Nephron (organoid): ENCODE results near the gene HMX2.

Source experiments
- H3K27ac Mint-ChIP-seq, 3 experiments: 2 replicates each; pipeline ENCODE4 v1.8.0; 2020; ENCODE audit warnings: mixed read lengths in 3 of 3, mild to moderate bottlenecking in 2 of 3, moderate library complexity in 1 of 3
- H3K27me3 Mint-ChIP-seq: 2 replicates; pipeline ENCODE4 v1.8.0; 2021; ENCODE audit warnings: low read depth, mild to moderate bottlenecking, moderate library complexity, mixed read lengths
- H3K36me3 Mint-ChIP-seq: 2 replicates; pipeline ENCODE4 v1.8.0; 2020; ENCODE audit warnings: low read depth, mixed read lengths
- H3K4me1 Mint-ChIP-seq: 2 replicates; pipeline ENCODE4 v1.8.0; 2020; ENCODE audit warnings: mixed read lengths
- H3K4me3 Mint-ChIP-seq, 3 experiments: 2 replicates each; pipeline ENCODE4 v1.8.0; 2020; ENCODE audit warnings: mild to moderate bottlenecking in 3 of 3, mixed read lengths in 3 of 3, moderate library complexity in 2 of 3
- H3K9me3 Mint-ChIP-seq: 2 replicates; pipeline ENCODE4 v1.8.0; 2020; ENCODE audit warnings: mixed read lengths
- CTCF ChIP-seq, 3 experiments: fragments of 200-600 bp; sonication (generic); IDR thresholded peaks; one replicate each; pipeline ENCODE4 v1.5.0; 2021; ENCODE audit warnings: antibody characterized with exemption in 3 of 3; ENCODE audit not compliant: unreplicated experiment in 3 of 3

Gene HMX2

DNA sequence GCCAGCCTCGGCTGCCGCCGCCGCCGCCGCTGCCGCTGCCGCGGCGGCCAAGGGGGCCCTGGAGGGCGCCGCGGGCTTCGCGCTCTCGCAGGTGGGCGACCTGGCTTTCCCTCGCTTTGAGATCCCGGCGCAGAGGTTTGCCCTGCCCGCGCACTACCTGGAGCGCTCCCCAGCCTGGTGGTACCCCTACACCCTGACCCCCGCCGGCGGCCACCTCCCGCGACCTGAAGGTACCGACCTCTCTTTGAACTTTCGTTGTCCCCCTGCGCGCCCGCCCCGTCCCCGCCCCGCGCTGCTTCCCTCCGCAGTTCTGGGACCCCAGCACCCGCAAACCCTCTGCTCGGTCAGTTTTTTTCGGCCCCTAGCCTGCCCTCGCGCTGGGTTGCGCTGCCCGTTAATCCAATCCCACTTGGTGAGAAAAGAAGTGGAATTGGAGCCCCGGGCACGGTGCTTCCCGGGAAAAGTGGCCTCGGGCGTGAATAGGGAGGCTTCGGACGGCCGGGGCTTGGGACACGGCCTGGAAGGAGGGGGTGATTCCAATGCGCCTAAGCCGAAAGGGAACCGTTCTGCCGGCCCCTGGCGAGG, 11.6 kb upstream of the HMX2 start:
- no peak overlapping the region for H3K27ac Mint-ChIP-seq
- peaks cover 97% of the 10 kb centered on the region for H3K27me3 Mint-ChIP-seq
- H3K4me1 Mint-ChIP-seq, result peaks cover 43% of the 10 kb centered on the region
- H3K4me3 Mint-ChIP-seq, result peak overlapping the region; percentile 47 to 80 (median 67)
- no peaks in the 10 kb centered on the region for H3K9me3 Mint-ChIP-seq
- TF ChIP-seq CTCF (IDR thresholded peaks at IDR 0.05; ENCODE audit: unreplicated experiment in 3 of 3), result no peak
- no peaks in the 10 kb centered on the region for H3K36me3 Mint-ChIP-seq

- Mint-ChIP-seq H3K27me3 (peaks cover 97% of the 10 kb centered on the region), H3K9me3 (no peaks in the 10 kb centered on the region), H3K4me1 (peaks cover 43% of the 10 kb centered on the region), H3K4me3 (peak overlapping the region; percentile 66 to 80 (median 73)), H3K36me3 (no peaks in the 10 kb centered on the region), H3K27ac (no peak overlapping the region)
- no peak for TF ChIP-seq CTCF (IDR thresholded peaks at IDR 0.05; ENCODE audit: unreplicated experiment in 3 of 3)
Measured at GRCh38 chr10:123136806-123137642, 10.9 kb upstream of the HMX2 start.

GRCh38 chr10:123139165-123139520, 8.8 kb upstream of the HMX2 start:
- no peak overlapping the region for H3K27ac Mint-ChIP-seq
- no peak for TF ChIP-seq CTCF (IDR thresholded peaks at IDR 0.05; ENCODE audit: unreplicated experiment in 3 of 3)
- no peaks in the 10 kb centered on the region for H3K36me3 Mint-ChIP-seq
- H3K4me3 Mint-ChIP-seq, result peak overlapping the region in 2 of 3 experiments; percentile 24 to 49
- H3K9me3 Mint-ChIP-seq, result no peaks in the 10 kb centered on the region
- H3K4me1 Mint-ChIP-seq, result peaks cover 28% of the 10 kb centered on the region
- peaks cover 97% of the 10 kb centered on the region for H3K27me3 Mint-ChIP-seq

- peaks cover 97% of the 10 kb centered on the region for H3K27me3 Mint-ChIP-seq
- H3K4me1 Mint-ChIP-seq, result peaks cover 24% of the 10 kb centered on the region
- H3K27ac Mint-ChIP-seq, result no peak overlapping the region
- TF ChIP-seq CTCF (IDR thresholded peaks at IDR 0.05; ENCODE audit: unreplicated experiment in 3 of 3), result no peak
- no peaks in the 10 kb centered on the region for H3K36me3 Mint-ChIP-seq
- peak overlapping the region; percentile 24 to 49 (median 35) for H3K4me3 Mint-ChIP-seq
- H3K9me3 Mint-ChIP-seq, result no peaks in the 10 kb centered on the region
Measured at GRCh38 chr10:123139521-123140163, 8.3 kb upstream of the HMX2 start.

DNA sequence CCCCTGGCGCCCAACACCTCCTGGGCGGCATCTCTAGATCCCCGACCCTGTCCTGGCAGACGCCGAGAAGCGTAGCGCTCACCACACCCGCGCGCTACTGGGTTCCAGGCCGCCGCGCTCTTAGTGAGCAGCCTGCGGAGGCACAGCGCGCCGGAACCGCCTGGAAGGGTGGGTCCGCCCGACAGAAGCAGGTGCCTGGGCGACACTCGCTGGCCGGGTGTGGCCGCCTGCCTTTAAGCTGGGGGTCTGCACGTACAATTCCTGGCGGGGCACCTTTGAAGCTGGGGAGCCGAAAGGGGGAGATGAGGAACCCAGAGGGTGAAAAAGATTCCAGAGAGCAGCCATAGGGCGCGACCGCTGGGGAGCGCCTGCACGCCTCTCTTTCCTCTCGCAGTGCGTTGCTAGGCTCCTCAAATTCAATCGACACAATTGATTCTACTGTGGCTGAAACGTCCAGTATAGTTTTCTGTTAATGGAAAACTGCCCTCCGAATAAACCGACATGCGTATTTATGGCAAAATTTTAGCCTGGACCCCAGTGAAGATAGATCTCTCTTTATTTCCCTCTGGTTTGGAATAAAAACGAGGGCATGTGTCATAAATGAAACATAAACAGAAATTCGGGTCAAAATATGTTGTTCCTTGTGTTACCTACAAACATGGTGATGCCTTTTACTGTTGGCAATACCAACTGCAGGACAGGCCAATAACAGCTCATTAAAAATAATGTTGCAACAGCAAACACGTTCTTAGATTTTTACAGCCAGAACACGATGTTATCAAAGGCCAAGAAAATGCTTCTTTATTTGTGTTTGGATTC, 7.6 kb upstream of the HMX2 start:
- H3K9me3 Mint-ChIP-seq, result no peaks in the 10 kb centered on the region
- peaks cover 97% of the 10 kb centered on the region for H3K27me3 Mint-ChIP-seq
- H3K4me1 Mint-ChIP-seq, result peaks cover 29% of the 10 kb centered on the region
- no peak for TF ChIP-seq CTCF (IDR thresholded peaks at IDR 0.05; ENCODE audit: unreplicated experiment in 3 of 3)
- H3K4me3 Mint-ChIP-seq, result no peak overlapping the region
- H3K27ac Mint-ChIP-seq, result no peak overlapping the region
- H3K36me3 Mint-ChIP-seq, result no peaks in the 10 kb centered on the region
